Measurements from ENCODE around the gene APOL2.
"Not testable (repeated sequence)": the region's sequence is repeated elsewhere in the genome, so short reads cannot be mapped to it uniquely, and the experiment has no call there.

DNA sequence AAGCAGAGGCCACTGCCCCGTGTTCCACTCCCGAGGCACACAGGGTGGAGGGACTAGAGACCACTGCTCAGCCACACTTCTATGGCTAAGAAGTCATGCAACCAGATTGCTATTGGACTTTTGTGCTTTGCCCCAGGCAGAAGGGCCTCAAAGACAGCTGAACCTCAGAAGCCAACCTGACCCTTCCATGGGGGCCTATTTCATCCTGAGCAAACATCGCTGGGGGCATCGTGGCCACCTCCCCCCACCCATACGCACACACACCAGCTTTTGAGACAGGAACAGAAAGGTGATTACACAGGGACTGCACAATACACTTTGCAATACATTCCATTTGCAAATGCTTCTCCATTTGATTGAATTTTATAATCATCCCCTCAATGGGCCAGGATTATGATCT is 33.8 kb downstream of the APOL2 start:
- TF ChIP-seq, protein P1, sequence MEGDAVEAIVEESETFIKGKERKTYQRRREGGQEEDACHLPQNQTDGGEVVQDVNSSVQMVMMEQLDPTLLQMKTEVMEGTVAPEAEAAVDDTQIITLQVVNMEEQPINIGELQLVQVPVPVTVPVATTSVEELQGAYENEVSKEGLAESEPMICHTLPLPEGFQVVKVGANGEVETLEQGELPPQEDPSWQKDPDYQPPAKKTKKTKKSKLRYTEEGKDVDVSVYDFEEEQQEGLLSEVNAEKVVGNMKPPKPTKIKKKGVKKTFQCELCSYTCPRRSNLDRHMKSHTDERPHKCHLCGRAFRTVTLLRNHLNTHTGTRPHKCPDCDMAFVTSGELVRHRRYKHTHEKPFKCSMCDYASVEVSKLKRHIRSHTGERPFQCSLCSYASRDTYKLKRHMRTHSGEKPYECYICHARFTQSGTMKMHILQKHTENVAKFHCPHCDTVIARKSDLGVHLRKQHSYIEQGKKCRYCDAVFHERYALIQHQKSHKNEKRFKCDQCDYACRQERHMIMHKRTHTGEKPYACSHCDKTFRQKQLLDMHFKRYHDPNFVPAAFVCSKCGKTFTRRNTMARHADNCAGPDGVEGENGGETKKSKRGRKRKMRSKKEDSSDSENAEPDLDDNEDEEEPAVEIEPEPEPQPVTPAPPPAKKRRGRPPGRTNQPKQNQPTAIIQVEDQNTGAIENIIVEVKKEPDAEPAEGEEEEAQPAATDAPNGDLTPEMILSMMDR (IDR thresholded peaks at IDR 0.05; ENCODE audit: poor library complexity, severe bottlenecking) = not testable (repeated sequence)
- TF ChIP-seq, protein P2, sequence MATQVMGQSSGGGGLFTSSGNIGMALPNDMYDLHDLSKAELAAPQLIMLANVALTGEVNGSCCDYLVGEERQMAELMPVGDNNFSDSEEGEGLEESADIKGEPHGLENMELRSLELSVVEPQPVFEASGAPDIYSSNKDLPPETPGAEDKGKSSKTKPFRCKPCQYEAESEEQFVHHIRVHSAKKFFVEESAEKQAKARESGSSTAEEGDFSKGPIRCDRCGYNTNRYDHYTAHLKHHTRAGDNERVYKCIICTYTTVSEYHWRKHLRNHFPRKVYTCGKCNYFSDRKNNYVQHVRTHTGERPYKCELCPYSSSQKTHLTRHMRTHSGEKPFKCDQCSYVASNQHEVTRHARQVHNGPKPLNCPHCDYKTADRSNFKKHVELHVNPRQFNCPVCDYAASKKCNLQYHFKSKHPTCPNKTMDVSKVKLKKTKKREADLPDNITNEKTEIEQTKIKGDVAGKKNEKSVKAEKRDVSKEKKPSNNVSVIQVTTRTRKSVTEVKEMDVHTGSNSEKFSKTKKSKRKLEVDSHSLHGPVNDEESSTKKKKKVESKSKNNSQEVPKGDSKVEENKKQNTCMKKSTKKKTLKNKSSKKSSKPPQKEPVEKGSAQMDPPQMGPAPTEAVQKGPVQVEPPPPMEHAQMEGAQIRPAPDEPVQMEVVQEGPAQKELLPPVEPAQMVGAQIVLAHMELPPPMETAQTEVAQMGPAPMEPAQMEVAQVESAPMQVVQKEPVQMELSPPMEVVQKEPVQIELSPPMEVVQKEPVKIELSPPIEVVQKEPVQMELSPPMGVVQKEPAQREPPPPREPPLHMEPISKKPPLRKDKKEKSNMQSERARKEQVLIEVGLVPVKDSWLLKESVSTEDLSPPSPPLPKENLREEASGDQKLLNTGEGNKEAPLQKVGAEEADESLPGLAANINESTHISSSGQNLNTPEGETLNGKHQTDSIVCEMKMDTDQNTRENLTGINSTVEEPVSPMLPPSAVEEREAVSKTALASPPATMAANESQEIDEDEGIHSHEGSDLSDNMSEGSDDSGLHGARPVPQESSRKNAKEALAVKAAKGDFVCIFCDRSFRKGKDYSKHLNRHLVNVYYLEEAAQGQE (IDR thresholded peaks at IDR 0.05; ENCODE audit: borderline replicate concordance) = not testable (repeated sequence)
- not testable (repeated sequence) for TF ChIP-seq POLR2AphosphoS5 (IDR thresholded peaks at IDR 0.05); SMC3 (conservative IDR thresholded peaks at IDR 0.05; ENCODE audit: poor library complexity); RAD21 (conservative IDR thresholded peaks at IDR 0.05); EZH2 (IDR thresholded peaks at IDR 0.05; ENCODE audit: borderline replicate concordance, insufficient read depth, low read length, poor library complexity, severe bottlenecking); EP300 (conservative IDR thresholded peaks at IDR 0.05; ENCODE audit: poor library complexity, severe bottlenecking); MXI1 (conservative IDR thresholded peaks at IDR 0.05; ENCODE audit: poor library complexity, severe bottlenecking); TAF1 (IDR thresholded peaks at IDR 0.05; ENCODE audit: low read depth)
